ENCODE data around the gene SLC25A47. TPM values are rescaled to one million over a fixed set of nuclear protein-coding genes. Genes with fewer than 3 reads are reported as not detected.
"Not testable (repeated sequence)": the region's sequence is repeated elsewhere in the genome, so short reads cannot be mapped to it uniquely, and the experiment has no call there.

SLC25A47 gene
- total RNA-seq, 1 donor from 2014 or later, result not detected

GRCh38 chr14:100327128-100327527 is 4.0 kb downstream of the SLC25A47 start:
- no peak for DNase-seq

GRCh38 chr14:100328495-100329163 is 5.5 kb downstream of the SLC25A47 start:
- DNase-seq, result no peak

GRCh38 chr14:100329233-100330006 is 6.3 kb downstream of the SLC25A47 start:
- DNase-seq, result no peak

GRCh38 chr14:100330007-100330344 is 6.8 kb downstream of the SLC25A47 start:
- no peak for DNase-seq

- DNase-seq, result no peak
Observed at GRCh38 chr14:100330388-100330931, 7.3 kb downstream of the SLC25A47 start.

GRCh38 chr14:100332071-100332639 is 9.0 kb downstream of the SLC25A47 start:
- DNase-seq, result no peak

GRCh38 chr14:100332797-100333196 is 9.7 kb downstream of the SLC25A47 start:
- no peak for DNase-seq

- no peak for DNase-seq
Observed at GRCh38 chr14:100333311-100333710, 10.2 kb downstream of the SLC25A47 start.

- no peak for DNase-seq
Observed at GRCh38 chr14:100333827-100334226, 10.7 kb downstream of the SLC25A47 start.

- DNase-seq, result no peak
Observed at GRCh38 chr14:100334904-100335303, 11.8 kb downstream of the SLC25A47 start.

GRCh38 chr14:100336618-100337530 is 13.7 kb downstream of the SLC25A47 start:
- DNase-seq, result no peak

GRCh38 chr14:100339766-100340422 is 16.8 kb downstream of the SLC25A47 start:
- DNase-seq, result no peak

- DNase-seq, result no peak
Observed at GRCh38 chr14:100340423-100340813, 17.3 kb downstream of the SLC25A47 start.

- DNase-seq, result no peak
Observed at GRCh38 chr14:100341301-100342031, 18.3 kb downstream of the SLC25A47 start.

GRCh38 chr14:100342195-100342594 is 19.1 kb downstream of the SLC25A47 start:
- DNase-seq, result no peak

- not testable (repeated sequence) for DNase-seq
Observed at GRCh38 chr14:100342826-100343225, 19.7 kb downstream of the SLC25A47 start.

GRCh38 chr14:100344657-100345056 is 21.5 kb downstream of the SLC25A47 start:
- DNase-seq, result not testable (repeated sequence)

- no peak for DNase-seq
Observed at GRCh38 chr14:100345711-100346110, 22.6 kb downstream of the SLC25A47 start.

- no peak for DNase-seq
Observed at GRCh38 chr14:100346306-100347091, 23.4 kb downstream of the SLC25A47 start.

- no peak for DNase-seq
Observed at GRCh38 chr14:100348253-100348729, 25.2 kb downstream of the SLC25A47 start.
